Measurements from ENCODE around the gene TEX2. TPM values are rescaled to one million over a fixed set of nuclear protein-coding genes. Genes with fewer than 3 reads are reported as not detected.

Gene TEX2
- total and polyA plus RNA-seq, 2 donors (not counting 3 experiments of a cell fraction or from before 2014, with no cell fraction given), result 13.3 to 25.8 TPM

GRCh38 chr17:64259426-64259825 is 3.6 kb downstream of the TEX2 start:
- dilution Hi-C loops (cut with MboI; ENCODE audit: extremely low pct_ligation_motif_present, low sequenced_read_pairs) (no loop called here), intact Hi-C loops (cut with micrococcal nuclease) (no loop called here)
- Histone ChIP-seq H3K4me3 (replicated peaks in 1 of 3; ENCODE audit: insufficient read depth in 1 of 3, low read depth in 1 of 3, low read length in 3 of 3) (no peak overlapping the region), H3K27ac (ENCODE audit: insufficient read depth, low read depth, low read length) (no peak overlapping the region), H3K4me1 (ENCODE audit: control insufficient read depth, extremely low read depth, insufficient read depth, low read length) (peaks cover 14% of the 10 kb centered on the region), H3K9me1 (replicated peaks; ENCODE audit: control insufficient read depth, extremely low read depth, insufficient read depth, low read length) (no peaks in the 10 kb centered on the region), H3K4me2 (ENCODE audit: insufficient read depth, low read length) (no peak overlapping the region), H2AFZ (ENCODE audit: low read depth, low read length) (no peak overlapping the region), H3K9me3 (replicated peaks; ENCODE audit: control insufficient read depth, insufficient read depth, low read length) (no peaks in the 10 kb centered on the region), H3K79me2 (ENCODE audit: control insufficient read depth, insufficient read depth, low read length) (peaks cover 13% of the 10 kb centered on the region), H3K9ac (replicated peaks; ENCODE audit: extremely low read depth, insufficient read depth, low read length) (no peak overlapping the region), H3K36me3 (ENCODE audit: control insufficient read depth in 2 of 2, extremely low read depth in 1 of 2, insufficient read depth in 2 of 2, low read length in 2 of 2) (no peaks in the 10 kb centered on the region), H4K20me1 (replicated peaks; ENCODE audit: control insufficient read depth, extremely low read depth, insufficient read depth, low read length) (no peaks in the 10 kb centered on the region), H3K27me3 (ENCODE audit: control insufficient read depth in 2 of 2, insufficient read depth in 2 of 2, low read length in 2 of 2) (peaks cover 0 to 2% of the 10 kb centered on the region in 2 experiments)
- no peak for TF ChIP-seq CTCF (IDR thresholded peaks at IDR 0.05; ENCODE audit: extremely low read depth in 1 of 2, insufficient read depth in 1 of 2, low read depth in 1 of 2, low read length in 2 of 2)
- TF ChIP-seq GATA2 (IDR thresholded peaks at IDR 0.05; ENCODE audit: insufficient read depth, insufficient read length, low read depth, low read length), result no peak
- FAIRE-seq (no peak), DNase-seq (ENCODE audit: low read depth, low spot score) (no peak)
- POLR2A ChIA-PET, result no interaction called here
- CTCF ChIA-PET, result no interaction called here
- no TSS peak for BruUV-seq (replicated peaks)

- Histone ChIP-seq H3K36me3 (ENCODE audit: control insufficient read depth in 2 of 2, extremely low read depth in 1 of 2, insufficient read depth in 2 of 2, low read length in 2 of 2) (no peaks in the 10 kb centered on the region), H3K27ac (ENCODE audit: insufficient read depth, low read depth, low read length) (no peak overlapping the region), H3K27me3 (ENCODE audit: control insufficient read depth in 2 of 2, insufficient read depth in 2 of 2, low read length in 2 of 2) (no peaks in the 10 kb centered on the region), H3K4me1 (ENCODE audit: control insufficient read depth, extremely low read depth, insufficient read depth, low read length) (peaks cover 9% of the 10 kb centered on the region), H3K4me3 (replicated peaks in 1 of 3; ENCODE audit: insufficient read depth in 1 of 3, low read depth in 1 of 3, low read length in 3 of 3) (no peak overlapping the region), H3K79me2 (ENCODE audit: control insufficient read depth, insufficient read depth, low read length) (peaks cover 16% of the 10 kb centered on the region), H2AFZ (ENCODE audit: low read depth, low read length) (no peak overlapping the region), H3K9me3 (replicated peaks; ENCODE audit: control insufficient read depth, insufficient read depth, low read length) (no peaks in the 10 kb centered on the region), H3K9me1 (replicated peaks; ENCODE audit: control insufficient read depth, extremely low read depth, insufficient read depth, low read length) (no peaks in the 10 kb centered on the region), H4K20me1 (replicated peaks; ENCODE audit: control insufficient read depth, extremely low read depth, insufficient read depth, low read length) (no peaks in the 10 kb centered on the region), H3K9ac (replicated peaks; ENCODE audit: extremely low read depth, insufficient read depth, low read length) (no peak overlapping the region), H3K4me2 (ENCODE audit: insufficient read depth, low read length) (no peak overlapping the region)
- dilution Hi-C loops (cut with MboI; ENCODE audit: extremely low pct_ligation_motif_present, low sequenced_read_pairs), result no loop called here
- intact Hi-C loops (cut with micrococcal nuclease), result no loop called here
- DNase-seq (ENCODE audit: low read depth, low spot score) (no peak), FAIRE-seq (no peak)
- CTCF ChIA-PET, result no interaction called here
- TF ChIP-seq POLR2A (IDR thresholded peaks at IDR 0.05; ENCODE audit: low read depth, low read length), result no peak
- BruUV-seq (replicated peaks), result no TSS peak
- POLR2A ChIA-PET, result no interaction called here
Measured at GRCh38 chr17:64256913-64257807, 5.9 kb downstream of the TEX2 start.

All from endothelial cell of umbilical vein (primary cell).